ENCODE results near the gene SCUBE3. TPM values are rescaled to one million over a fixed set of nuclear protein-coding genes. Genes with fewer than 3 reads are reported as not detected.

The SCUBE3 gene
- total and polyA plus RNA-seq, 2 of the 13 experiments (the other 11 are each of a cell fraction or from before 2014, with no cell fraction given), result not detected

DNA sequence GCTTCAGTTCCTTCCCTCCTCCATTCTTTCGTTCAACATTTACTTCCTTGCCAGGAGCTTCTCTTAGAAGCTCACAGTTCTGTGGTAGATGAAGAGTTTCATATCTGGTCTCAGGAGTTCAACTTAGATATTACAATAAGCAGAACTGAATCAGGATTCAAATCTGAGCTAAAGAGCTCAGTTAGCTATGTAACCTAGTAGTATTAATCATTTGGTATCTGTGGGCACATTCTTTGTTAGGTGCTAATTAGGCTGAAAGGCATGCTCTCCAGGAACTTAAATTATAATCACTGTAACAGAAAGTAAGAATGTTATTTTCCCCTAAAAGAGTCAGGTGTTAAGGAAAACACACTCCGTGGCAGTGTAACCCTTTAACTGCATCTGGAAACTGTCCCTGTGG lies 54.1 kb downstream of the SCUBE3 start (continued):
- no peak for TF ChIP-seq MXD3 (CRISPR knock-in tag; IDR thresholded peaks at IDR 0.05)
- TF ChIP-seq ZNF468 (CRISPR knock-in tag; IDR thresholded peaks at IDR 0.05), result no peak
- no peak for TF ChIP-seq ZBTB3 (CRISPR knock-in tag; IDR thresholded peaks at IDR 0.05; ENCODE audit: borderline replicate concordance, low read depth)
- TF ChIP-seq, protein P1, sequence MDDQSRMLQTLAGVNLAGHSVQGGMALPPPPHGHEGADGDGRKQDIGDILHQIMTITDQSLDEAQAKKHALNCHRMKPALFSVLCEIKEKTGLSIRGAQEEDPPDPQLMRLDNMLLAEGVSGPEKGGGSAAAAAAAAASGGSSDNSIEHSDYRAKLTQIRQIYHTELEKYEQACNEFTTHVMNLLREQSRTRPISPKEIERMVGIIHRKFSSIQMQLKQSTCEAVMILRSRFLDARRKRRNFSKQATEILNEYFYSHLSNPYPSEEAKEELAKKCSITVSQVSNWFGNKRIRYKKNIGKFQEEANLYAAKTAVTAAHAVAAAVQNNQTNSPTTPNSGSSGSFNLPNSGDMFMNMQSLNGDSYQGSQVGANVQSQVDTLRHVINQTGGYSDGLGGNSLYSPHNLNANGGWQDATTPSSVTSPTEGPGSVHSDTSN (CRISPR knock-in tag; IDR thresholded peaks at IDR 0.05; ENCODE audit: borderline replicate concordance), result no peak
- no peak for TF ChIP-seq EHMT2 (IDR thresholded peaks at IDR 0.05; ENCODE audit: borderline replicate concordance, low read depth, low read length)
- TF ChIP-seq ZNF501 (CRISPR knock-in tag; IDR thresholded peaks at IDR 0.05), result no peak

GRCh38 chr6:35272005-35272404 lies 58.2 kb downstream of the SCUBE3 start:
- Histone ChIP-seq H3K4me1 (ENCODE audit: insufficient read depth, low read length) (no peaks in the 10 kb centered on the region), H2AFZ (ENCODE audit: low read length) (no peak overlapping the region), H3K27me3 (ENCODE audit: control insufficient read depth in 1 of 2, insufficient read depth in 2 of 2, low read length in 2 of 2) (no peaks in the 10 kb centered on the region), H3K36me3 (replicated peaks in 1 of 2; ENCODE audit: control insufficient read depth in 1 of 2, insufficient read depth in 2 of 2, low read length in 2 of 2) (no peaks in the 10 kb centered on the region), H4K20me1 (ENCODE audit: insufficient read depth, low read length) (no peaks in the 10 kb centered on the region), H3K4me3 (replicated peaks in 1 of 3; ENCODE audit: insufficient read depth in 1 of 3, low read depth in 2 of 3, low read length in 3 of 3) (no peak overlapping the region), H3K27ac (ENCODE audit: extremely low read length, insufficient read depth, low read length) (no peak overlapping the region), H3K79me2 (ENCODE audit: insufficient read depth, low read length) (no peaks in the 10 kb centered on the region), H3K4me2 (ENCODE audit: low read depth, low read length) (no peak overlapping the region), H3K9ac (ENCODE audit: insufficient read depth, low read depth, low read length) (no peak overlapping the region), H3K9me3 (ENCODE audit: low read length) (no peaks in the 10 kb centered on the region)
- POLR2A ChIA-PET, result interaction anchor here (1.4 kb wide), 1 partner anchor 13 kb away, joined by 3 read pairs; no protein-coding TSS in a partner anchor
- FAIRE-seq, result no peak
- no peak for DNase-seq (ENCODE audit: low spot score)
- no peak for ATAC-seq
- in situ Hi-C loops (cut with HindIII; ENCODE audit: extremely low pct_ligation_motif_present, low pct_unique_long_range_greater_than_20kb), result no loop called here
- TF ChIP-seq ZNF121 (CRISPR knock-in tag; IDR thresholded peaks at IDR 0.05) (peak; percentile 79), GTF2F1 (IDR thresholded peaks at IDR 0.05; ENCODE audit: low read length) (no peak)
- 92% methylated on average over 2 of the region's 2 CpGs for WGBS (ENCODE audit: low lambda C conversion rate)
- intact Hi-C loops (cut with micrococcal nuclease; ENCODE audit: unreplicated experiment), result no loop called here
- CTCF ChIA-PET (ENCODE audit: low intra/inter-chr PET ratio, low total read pairs), result no interaction called here
- BruUV-seq (replicated peaks), result no TSS peak
